GM12892 (cell line): ENCODE results near the gene DEGS1.

Experiments
- POLR2A ChIP-seq: IDR thresholded peaks from 2 replicates; pipeline ENCODE4 v1.6.1; 2011; ENCODE audit warnings: low read depth, low read length, control low read depth
- TAF1 ChIP-seq: IDR thresholded peaks from 2 replicates; pipeline ENCODE4 v1.6.1; 2011; ENCODE audit warnings: low read depth, mild to moderate bottlenecking, control low read depth, low read length, borderline replicate concordance

DNA sequence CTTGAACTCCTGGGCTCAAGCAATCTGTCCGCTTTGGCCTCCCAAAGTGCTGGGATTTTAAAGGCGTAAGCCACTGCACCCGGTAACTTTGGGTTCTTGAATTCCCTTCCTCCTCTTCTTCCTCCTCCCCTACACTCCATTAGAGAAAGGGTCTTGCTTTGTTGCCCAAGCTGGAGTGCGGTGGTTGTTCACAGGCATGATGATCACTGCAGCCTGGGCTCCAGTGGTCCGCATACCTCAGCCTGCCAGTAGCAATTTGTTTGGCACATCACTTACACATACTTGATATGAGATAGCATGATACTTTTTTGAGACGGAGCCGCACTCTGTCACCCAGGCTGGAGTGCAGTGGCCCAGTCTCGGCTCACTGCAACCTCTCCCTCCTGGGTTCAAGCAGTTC lies 2.2 kb downstream of the DEGS1 start:
- TF ChIP-seq POLR2A (no peak), TAF1 (no peak)
